ENCODE results near the gene RGS3.

RGS3 gene

DNA sequence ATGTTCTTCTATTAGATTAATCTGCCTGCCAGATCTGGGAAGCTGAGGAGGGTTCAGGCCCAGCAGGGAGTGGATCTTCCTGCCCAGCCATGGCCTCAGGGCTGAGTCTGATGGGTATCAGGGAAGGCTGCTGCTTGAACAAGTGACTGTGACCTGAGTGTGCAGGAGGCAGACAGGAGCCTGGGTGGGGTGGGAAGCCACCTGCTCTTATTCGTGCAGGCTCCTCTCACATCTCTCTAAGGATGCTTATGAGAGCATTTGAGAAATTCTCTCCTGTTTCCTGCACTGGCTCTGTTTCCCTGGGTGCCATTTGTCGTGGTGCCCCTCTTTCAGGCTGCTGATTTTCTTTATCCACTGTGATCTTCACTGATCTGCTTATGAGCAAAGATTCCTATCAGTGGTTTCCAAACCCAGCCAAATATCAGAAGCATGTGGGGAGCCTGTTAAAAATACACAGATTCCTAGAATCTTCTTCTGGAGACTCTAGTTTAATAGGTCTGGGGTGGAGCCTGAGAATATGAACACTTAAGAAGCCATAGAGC, 2.1 kb downstream of the RGS3 start:
- DNase-seq (ENCODE audit: low spot score) = no peak

- no peak for DNase-seq (ENCODE audit: low spot score)
These were observed 3.7 kb downstream of the RGS3 start for GRCh38 chr9:113467183-113467582.

GRCh38 chr9:113468716-113469448, 5.4 kb downstream of the RGS3 start:
- no peak for DNase-seq (ENCODE audit: low spot score)

- no peak for DNase-seq (ENCODE audit: low spot score)
These were observed 7.6 kb downstream of the RGS3 start for GRCh38 chr9:113471143-113471542.

- DNase-seq (ENCODE audit: low spot score) = no peak
These were observed 8.0 kb downstream of the RGS3 start for GRCh38 chr9:113471566-113471965.

GRCh38 chr9:113472199-113472598, 8.7 kb downstream of the RGS3 start:
- DNase-seq (ENCODE audit: low spot score) = no peak

DNA sequence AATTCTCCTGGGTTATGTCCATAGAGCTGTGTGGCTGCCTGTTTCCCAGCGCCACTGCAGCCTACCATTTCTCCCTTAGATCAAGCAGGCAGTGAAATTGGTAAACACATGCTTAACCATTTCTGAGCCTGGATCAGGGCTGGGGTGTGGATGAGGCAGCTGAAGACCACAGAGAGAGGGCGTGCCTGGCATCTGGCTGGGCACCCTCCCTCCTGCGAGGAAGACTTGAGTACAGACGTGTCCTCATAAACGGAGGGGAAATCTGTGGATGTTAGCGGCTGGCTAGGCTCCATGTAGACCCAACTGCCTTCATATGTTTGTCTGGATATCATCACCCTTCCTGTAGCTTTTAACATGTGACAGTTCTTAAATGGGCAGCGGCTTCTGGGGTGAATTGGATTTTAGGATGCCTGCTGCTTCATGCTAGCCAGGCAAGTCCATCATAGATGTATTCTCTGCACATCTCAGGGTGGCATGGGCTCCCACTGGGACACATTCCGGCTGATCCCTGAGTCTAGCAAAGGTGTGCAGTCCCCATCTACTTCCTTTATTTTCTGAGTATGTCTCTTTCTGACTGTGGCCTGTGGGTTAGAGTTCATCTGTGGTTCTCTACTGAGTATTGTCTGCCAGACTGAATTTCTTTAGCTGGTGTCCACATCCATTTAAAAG, 11.0 kb downstream of the RGS3 start:
- no peak for DNase-seq (ENCODE audit: low spot score)

DNA sequence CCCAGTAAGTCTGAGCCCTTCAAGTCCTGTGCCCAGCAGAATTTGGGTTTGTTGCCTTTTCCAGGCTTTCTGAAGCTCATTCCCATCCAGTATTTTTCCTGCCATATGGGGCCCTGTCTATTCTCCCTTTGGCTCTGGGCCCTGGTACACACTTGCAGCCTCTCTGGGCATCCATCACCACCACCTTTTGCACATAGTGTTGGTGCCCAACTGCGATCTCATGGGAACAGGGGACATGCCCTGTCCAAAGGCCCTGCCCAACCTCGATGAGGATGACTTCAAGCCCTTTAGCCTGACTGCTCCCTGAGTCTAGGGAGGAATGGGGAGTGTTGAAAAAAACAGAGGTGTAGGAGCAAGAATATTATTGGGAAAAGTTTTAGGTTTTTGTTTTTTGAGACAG, 11.5 kb downstream of the RGS3 start:
- DNase-seq (ENCODE audit: low spot score) = no peak

- DNase-seq (ENCODE audit: low spot score) = no peak
These were observed 12.5 kb downstream of the RGS3 start for GRCh38 chr9:113475992-113476391.

- no peak for DNase-seq (ENCODE audit: low spot score)
These were observed 13.0 kb downstream of the RGS3 start for GRCh38 chr9:113476511-113476916.

DNA sequence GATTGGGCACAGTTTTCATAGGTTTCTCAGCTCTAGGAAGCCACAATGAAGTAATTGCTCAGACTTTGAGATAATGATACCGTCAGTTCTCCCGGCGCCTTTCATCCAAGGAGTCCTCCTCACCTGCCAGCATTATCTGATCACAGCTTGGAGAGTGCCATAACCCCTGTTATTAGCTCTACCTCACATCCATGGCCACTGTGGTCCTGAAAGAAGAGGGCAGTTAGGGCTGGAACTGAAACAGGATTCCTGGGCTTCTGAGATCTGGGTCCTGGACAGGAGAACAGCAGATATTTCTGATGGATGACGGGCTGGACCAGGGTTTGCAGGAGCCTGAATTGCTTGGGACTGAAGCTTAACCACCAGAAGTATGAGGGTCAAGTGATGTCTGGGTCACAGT, 13.5 kb downstream of the RGS3 start:
- no peak for DNase-seq (ENCODE audit: low spot score)

- DNase-seq (ENCODE audit: low spot score) = no peak
These were observed 14.1 kb downstream of the RGS3 start for GRCh38 chr9:113477661-113478060.

- no peak for DNase-seq (ENCODE audit: low spot score)
These were observed 15.7 kb downstream of the RGS3 start for GRCh38 chr9:113479174-113479621.

- no peak for DNase-seq (ENCODE audit: low spot score)
These were observed 17.1 kb downstream of the RGS3 start for GRCh38 chr9:113480612-113481011.

DNA sequence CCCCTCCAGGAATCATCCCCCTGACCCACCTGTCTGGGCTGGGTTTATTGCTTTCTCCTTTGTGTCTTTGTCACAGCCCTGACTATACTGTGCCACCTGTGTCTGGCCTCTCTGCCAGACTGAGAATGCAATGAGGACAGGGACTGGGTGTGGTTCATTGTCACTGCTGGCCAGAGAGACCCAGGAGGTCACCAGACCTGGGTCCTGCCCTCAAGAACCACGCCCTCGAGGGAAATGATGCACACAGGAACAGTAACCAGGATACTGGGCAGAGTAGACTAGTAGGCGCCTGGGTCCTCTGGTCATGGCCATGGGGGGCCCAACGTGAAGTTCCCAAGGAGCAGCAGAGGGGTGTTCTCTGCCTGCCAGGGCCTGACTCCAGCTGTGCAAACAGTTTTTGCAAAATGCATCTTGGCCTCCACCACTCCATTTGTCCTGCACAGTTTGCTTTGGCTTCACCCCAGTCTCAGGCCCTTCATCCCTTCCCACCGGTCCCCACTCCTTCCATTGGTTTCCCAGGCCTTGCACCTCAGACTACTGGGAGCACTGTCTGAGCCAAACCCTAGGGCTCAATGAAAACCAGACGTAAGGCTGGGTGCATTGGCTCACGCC, 17.8 kb downstream of the RGS3 start:
- no peak for DNase-seq (ENCODE audit: low spot score)

DNA sequence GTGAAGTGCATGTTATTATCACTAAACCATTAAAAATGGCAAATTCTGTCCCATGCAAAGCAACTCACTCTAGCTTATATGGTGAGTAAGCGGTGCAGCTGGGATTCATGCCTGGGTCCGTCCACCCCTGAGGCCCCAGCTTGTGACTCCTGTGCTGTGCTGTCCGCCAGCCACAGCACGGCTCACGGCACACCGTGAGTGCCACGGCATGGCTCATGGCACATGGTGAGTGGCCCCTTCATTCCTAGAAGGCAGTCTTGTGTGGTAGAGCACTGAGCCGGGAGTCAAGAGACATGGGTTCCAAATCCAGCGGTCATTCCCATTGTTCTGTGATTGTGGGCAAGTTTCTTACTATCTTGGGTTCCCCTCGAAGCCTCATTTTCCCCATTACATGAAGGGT, 18.8 kb downstream of the RGS3 start:
- no peak for DNase-seq (ENCODE audit: low spot score)

DNA sequence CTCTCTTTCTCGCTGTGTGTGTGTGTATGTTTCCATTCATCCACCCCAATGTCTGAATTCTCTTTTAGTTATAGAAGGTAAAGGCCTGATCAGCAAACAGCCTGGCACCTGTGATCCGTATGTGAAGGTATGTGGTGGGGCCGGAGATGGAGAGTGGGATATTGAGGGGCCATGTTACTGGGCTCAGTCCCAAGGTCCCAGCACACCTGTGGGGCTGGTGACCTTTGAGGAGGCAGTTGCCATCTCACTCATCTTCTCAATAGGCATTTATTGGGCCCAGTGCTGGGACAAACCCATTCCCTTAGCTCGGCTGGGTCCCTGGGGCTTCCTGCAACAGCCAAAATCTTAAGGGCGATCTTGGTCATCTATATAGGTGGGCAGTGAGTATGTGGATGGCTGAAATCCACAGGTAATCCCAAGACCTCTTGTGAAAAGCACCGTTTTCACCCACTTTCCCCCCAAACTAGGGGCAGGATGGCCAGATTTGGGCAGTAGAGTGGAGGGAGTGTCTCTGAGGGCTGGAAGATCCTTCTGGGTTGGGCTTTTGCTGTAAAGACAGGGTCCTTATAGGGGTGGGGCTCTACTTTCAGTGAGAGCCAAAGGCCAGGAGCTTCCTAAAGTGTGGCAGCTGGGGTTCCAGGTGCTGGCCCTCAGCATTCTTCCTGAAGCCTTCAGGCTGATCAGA, 19.6 kb downstream of the RGS3 start:
- DNase-seq (ENCODE audit: low spot score) = no peak

- DNase-seq (ENCODE audit: low spot score) = no peak
These were observed 20.2 kb downstream of the RGS3 start for GRCh38 chr9:113483676-113484257.

GRCh38 chr9:113484258-113484730, 20.8 kb downstream of the RGS3 start:
- DNase-seq (ENCODE audit: low spot score) = no peak

DNA sequence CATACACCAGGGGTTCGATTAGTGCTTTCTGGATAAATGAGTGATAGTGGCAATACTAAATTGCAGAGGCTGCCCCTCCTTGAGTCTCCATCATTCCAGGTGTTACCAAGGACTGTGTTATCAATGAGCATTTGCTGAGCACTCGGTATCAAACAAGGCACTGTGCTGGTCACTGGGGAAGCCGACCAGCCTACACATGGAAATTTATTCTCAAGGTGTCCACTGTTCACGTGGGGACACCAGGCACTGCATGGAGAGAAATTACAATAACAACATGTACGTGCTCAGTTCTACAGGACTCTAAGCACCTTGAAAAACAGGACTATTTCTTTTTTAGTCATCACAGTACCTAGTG, 22.2 kb downstream of the RGS3 start:
- no peak for DNase-seq (ENCODE audit: low spot score)

- DNase-seq (ENCODE audit: low spot score) = no peak
These were observed 22.8 kb downstream of the RGS3 start for GRCh38 chr9:113486327-113486726.

DNA sequence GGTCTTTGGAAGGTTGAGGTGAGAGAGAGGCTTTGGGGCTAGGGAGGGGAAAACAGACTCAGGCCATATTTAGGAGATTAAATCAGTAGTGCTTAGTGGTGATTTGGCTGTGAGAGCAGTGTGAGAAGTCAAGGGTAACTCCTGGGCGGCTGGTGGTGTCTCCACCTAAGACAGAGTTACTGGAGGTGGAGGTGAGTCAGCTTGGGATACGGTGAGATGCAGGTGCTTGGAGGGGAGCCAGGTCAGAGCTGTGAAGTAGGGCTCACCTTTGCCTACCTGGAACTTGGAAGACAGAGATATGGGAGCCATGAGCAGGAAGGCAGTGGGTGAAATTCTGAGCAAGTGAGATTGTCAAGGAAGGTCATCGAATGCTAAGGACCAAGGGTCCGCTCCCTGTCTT, 24.5 kb downstream of the RGS3 start:
- no peak for DNase-seq (ENCODE audit: low spot score)

Measured in activated CD4-positive, alpha-beta T cell treated with anti-CD3 and anti-CD28 coated beads, Interleukin-2, Interleukin-4, amounts not matched to agents 100 ng/mL and 50 ng/mL, durations not matched to agents 16 hours and 8 hours (primary cell).